GF-D8 (cell line): ENCODE data around the gene EOMES.

Experiments used
- DNase-seq: peaks from one replicate; lab custom pipeline; 2025; lab: John Stamatoyannopoulos, UW

The EOMES gene

DNA sequence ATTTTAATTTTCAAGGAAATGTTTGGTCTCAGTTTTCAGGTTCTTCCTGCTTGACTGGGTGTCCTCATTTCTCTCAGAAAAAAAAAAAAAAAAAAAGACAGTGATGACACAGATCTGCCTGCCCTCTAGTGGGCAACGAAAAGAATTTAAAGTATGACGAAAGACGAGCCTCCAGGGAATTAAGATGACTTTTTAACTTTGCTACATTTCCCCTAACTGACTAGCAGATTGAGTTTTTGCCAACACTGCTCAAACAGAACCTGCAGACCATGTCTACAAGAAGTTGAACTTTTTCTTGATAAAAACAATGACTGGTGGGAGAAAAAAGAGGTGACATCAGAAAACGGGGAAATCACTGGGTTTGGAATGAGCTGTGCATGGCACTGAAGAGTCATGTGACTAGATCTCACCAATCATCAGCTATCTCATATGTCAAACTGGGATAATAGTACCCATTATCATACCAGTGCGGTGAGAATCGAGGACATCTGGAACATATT is 40.8 kb downstream of the EOMES start:
- DNase-seq, result peak; percentile 36

DNA sequence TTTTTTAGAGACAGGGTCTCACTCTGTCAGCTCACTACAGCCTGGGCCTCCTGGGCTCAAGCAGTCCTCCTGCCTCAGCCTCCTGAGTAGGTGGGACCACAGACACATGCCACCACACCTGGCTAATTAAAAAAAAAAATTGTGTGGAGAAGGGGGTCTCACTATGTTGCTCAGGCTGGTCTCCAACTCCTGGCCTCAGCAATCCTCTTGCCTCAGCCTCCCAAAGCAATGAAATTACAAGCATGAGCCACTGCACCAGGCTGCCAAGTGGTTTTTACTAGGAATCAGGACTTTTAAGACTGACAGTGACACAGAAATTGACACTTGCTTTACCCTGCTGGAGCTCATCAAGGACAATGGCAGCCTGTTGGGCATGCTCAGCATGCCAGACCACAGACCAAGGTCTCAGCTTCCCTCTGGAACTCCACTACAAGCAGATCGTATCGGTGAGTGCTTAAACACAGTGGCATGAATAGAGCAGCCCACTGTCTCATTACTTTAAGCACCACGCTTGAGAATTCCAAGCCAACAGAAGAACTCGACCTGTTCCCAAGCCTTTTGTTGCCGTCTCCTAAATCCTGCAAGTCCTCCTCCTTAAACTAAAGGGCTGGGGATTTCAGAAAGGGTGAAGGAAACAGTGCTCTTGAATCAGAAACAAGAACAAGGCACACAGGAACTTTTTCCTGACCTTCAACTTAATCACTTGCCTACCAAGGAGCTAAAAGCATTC is 41.4 kb downstream of the EOMES start:
- no peak for DNase-seq

- DNase-seq, result no peak
These were observed 42.4 kb downstream of the EOMES start for GRCh38 chr3:27679691-27680090.

DNA sequence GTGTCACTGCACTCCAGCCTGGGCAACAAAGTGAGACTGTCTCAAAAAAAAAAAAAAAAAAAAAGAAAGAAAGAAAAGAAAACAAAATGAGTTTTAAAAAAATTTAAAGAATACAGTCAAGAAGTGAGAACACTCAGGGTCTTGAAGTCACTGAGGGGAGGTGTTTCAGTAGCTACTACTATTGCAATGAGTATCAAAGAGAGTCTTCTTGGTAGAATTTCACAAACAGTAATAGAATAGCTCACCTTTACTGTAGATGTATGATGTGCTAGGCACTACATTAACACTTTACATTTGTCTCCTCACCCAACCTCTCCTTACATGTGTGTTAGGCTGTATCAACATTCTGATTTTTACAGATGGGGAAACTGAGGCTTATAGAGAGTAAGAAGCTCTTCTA is 43.9 kb downstream of the EOMES start:
- no peak for DNase-seq

- no peak for DNase-seq
These were observed 44.6 kb downstream of the EOMES start for GRCh38 chr3:27677565-27677964.

DNA sequence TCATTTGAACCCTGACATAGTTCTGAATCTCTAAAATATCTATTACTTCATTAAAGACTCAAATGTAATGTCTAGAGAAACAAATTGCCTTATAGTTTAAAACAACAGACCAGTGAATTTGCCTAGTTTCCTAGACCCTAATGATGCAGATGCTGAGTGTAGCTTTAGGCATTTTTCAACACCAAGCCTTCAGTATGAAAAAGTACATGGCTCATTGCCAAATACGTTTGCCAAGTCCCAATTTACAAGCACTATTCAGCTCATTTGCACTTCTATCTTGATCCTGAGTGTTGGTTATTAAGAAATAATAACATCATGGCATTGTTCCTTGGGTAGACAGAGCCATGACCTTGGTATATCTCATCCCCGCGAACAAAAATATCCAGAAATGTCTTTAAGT is 46.8 kb downstream of the EOMES start:
- no peak for DNase-seq

DNA sequence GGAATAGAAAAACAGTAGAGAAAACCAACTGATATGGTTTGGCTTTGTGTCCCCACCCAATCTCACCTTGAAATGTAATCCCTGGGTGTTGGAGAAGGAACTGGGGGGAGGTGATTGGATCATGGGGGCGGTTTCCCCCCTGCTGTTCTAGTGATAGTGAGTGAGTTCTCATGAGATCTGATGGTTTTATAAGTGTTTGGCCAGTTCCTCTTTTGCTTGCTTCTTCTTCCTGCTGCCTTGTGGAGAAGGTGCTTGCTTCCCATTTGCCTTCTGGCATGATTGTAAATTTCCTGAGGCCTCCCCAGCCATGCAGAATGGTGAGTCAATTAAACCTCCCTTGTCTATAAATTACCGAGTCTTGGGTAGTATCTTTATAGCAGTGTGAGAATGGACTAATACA is 48.4 kb downstream of the EOMES start:
- peak; percentile 27 for DNase-seq

GRCh38 chr3:27671101-27671500 is 51.0 kb downstream of the EOMES start:
- DNase-seq, result no peak

GRCh38 chr3:27670619-27671018 is 51.5 kb downstream of the EOMES start:
- no peak for DNase-seq

GRCh38 chr3:27669591-27669990 is 52.5 kb downstream of the EOMES start:
- no peak for DNase-seq

DNA sequence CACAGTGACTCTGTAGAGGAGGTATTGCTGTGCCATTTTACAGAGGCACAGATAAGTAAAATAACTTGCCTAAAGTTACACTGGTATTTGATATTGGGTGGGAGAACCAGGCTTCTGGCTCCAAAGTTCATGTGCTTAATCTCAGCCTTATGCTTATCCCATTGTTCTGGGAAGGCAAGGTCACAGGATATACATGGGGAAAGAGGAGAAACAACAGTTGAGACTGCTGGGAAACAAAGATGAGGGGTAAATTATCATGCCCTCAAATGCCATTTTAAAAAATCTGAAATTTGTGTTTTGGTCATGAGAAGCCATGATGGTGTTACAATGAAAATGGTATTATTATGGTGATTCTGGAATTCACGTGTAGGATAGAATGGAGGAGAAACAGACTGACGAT is 54.4 kb downstream of the EOMES start:
- DNase-seq, result no peak

DNA sequence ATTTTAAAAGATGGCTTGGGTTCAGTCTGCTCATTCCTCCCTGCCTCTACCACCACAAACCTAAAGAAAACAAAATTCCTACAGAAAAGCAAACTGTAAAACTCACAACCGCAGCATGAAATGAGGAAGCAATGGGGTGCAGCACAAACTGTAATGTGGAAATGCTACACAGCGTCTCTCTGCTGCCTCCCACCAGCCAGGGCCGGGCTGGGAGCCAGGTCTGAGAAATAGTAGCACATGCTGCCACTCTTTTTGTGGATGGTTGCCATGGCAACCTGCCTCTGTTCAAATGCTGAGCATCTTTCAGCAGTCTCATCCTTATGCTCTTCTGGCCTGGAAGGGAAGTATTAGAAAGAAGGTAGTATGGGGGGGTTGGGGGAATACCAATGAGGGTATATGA is 55.4 kb downstream of the EOMES start:
- DNase-seq, result peak; percentile 82

DNA sequence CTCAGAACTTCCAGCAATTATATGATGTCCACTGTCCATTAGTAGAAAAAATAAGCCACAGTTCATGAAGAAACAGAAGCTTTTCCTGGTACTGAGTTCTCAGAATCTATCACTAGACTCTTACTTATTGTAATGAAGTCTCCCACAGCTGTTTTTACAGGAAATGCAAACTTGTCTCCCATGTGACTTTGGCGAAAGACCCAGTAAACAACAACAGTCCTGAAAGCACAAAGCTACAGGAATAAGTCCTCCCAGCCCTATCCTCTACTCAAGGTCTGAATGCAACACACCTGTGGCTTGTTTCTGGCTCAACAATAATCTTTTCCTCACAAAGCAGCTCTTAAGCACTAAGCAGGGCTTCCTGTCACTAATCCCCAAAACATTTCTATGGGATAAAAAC is 55.9 kb downstream of the EOMES start:
- peak; percentile 22 for DNase-seq
